A549 (cell line): ENCODE measurements around the gene GDAP2.

Experiments
- CHD4 ChIP-seq: fragments of 200-600 bp; sonication (generic); IDR thresholded peaks from 2 replicates; pipeline ENCODE4 v1.6.1; 2016; ENCODE audit warnings: antibody characterized with exemption, mild to moderate bottlenecking, borderline replicate concordance
- CTCF ChIP-seq: fragments of >200 bp; sonication (Bioruptor Twin); formaldehyde crosslinking; IDR thresholded peaks from 3 replicates; pipeline ENCODE4 v1.5.1; 2016
- EHMT2 ChIP-seq: fragments of 200-600 bp; sonication (generic); IDR thresholded peaks from 2 replicates; pipeline ENCODE4 v1.6.1; 2016; ENCODE audit warnings: antibody characterized with exemption, low read depth, mild to moderate bottlenecking, moderate library complexity
- ZFP36 ChIP-seq: fragments of 450-650 bp; IDR thresholded peaks from 2 replicates; pipeline ENCODE4 v1.6.1; 2014; ENCODE audit warnings: borderline replicate concordance; ENCODE audit not compliant: partially characterized antibody

GRCh38 chr1:117826540-117827078 lies 102.8 kb downstream of the GDAP2 start:
- TF ChIP-seq CTCF, result no peak
- no peak for TF ChIP-seq ZFP36
- TF ChIP-seq EHMT2, result no peak
- no peak for TF ChIP-seq CHD4
